T-helper 1 cell (primary cell): Measurements from ENCODE around the gene SHLD1.

Source experiments
- DNase-seq, 5 donors: peaks; one replicate each; pipeline ENCODE4 v3.0.0-alpha.2; 2012 to 2020

The SHLD1 gene

DNA sequence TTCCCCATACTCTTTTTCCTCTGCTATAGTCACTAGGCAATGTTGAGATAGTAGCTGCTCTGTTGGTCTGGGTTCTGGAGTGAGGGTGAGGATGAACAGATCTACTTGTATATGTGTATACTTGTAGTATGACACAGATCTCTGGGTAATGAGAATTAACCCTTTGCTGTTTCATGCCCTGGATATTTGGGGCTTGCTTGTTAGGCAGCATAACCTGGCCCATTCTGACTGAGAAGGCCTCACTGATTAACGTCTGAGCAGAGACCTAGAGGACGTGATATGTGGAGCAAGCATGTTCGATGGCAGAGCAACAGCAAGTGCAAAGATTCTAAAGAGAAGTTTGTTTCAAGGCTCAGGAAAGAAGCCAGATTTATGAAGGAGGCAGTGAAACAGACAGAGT, 105.7 kb downstream of the SHLD1 start:
- DNase-seq = no peak

DNA sequence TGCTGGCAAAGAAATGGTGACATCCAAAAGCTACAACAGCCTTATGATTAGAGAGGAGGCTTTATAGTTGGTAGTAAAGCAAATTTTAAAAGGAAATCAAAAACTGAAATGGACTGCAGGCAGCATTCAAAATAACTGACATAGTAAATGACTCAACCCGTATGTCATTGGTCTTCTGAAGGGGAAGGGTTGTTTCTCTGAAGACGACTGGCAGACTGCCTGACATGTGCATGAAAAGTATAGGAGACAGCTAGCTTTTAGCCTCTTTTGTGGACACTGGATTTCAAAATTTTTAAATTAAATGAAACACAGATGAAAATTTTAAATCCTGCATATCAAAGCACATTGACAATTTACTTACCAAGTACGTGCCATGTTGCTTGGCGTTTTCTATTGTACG, 109.4 kb downstream of the SHLD1 start:
- DNase-seq = no peak

DNA sequence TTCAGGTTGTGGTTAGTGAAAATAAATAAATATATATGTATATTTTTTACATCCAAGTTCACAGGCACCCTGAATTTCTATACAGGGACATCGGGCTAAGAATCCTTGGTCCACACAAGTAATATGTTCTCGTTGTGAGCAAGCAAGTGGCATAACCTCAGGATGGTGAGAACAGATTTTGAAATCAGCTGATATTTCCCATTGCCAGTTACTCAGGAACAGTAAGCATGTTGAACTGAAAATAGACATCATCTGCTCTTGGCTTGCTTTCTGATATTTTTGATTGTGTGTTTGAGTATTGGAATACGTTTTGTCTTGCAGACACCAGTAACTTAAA, 112.5 kb downstream of the SHLD1 start:
- no peak for DNase-seq

DNA sequence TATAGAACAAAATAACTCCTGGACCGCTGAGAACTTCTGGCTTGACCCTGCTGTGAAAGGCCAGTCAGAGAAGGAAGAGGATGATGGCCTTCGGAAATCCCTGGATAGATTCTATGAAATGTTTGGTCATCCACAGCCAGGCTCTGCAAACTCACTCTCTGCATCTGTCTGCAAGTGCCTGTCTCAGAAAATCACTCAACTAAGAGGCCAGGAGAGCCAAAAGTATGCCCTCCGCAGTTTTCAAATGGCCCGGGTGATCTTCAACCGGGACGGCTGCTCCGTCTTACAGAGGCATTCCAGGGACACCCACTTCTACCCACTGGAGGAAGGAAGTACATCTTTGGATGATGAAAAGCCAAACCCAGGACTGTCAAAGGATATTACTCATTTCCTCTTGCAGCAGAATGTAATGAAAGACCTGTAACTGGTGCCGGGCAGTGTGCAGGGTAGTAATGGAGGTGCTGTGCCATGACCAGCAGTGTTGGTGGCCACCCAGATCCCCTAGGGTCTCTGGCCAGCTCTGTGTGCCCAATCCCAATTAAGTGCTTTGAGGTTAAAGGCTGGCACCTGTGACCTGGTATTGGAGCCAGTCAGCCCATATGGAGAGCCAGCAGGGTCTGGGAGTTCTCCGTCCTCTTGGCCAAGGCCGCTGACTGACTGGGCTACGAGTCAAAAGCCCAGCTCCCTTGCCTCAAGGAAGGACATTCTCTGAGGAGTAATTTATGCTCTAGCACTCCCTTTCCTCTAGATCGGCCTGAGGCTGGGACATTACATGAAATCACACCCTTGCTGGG, 113.0 kb downstream of the SHLD1 start:
- DNase-seq = peak in 1 of 5 donors; percentile 50

- DNase-seq = no peak
Measured at GRCh38 chr20:5864428-5864827, 114.2 kb downstream of the SHLD1 start.

DNA sequence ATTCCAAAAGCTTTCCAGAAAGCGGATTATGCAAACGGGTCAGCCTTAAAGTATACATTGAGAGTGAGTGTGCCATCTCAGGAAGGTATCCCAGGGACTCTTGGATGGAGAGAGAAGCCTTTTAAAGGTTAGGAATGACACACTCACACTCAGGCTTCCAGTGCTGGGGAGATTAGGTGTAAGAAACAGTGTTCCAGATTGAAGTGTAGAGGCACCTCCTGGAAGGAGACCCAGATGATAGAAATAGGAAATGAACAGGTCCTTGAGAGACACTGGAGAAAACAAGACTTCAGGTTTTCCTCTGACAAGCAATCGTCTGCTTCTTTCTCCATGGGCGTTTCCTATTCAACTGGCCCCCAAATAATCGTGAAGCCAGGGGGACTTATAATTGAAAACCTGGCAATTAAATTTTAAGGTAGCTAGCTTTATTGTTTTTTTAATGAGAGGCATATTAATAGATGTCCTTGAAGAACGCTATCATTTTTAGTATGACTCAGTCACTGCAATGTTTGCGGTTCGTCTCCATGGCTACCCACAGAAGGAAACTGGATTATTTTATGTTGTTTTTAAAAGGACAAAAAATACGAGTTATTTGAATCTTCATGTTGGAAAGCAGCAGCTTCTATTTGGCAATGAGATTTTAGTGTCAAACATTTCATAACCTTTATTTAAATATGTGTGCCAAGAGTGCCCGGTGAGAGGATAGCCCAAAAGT, 114.8 kb downstream of the SHLD1 start:
- DNase-seq = peak in 2 of 5 donors; percentile 17 to 31

GRCh38 chr20:5865604-5866003, 115.4 kb downstream of the SHLD1 start:
- no peak for DNase-seq

DNA sequence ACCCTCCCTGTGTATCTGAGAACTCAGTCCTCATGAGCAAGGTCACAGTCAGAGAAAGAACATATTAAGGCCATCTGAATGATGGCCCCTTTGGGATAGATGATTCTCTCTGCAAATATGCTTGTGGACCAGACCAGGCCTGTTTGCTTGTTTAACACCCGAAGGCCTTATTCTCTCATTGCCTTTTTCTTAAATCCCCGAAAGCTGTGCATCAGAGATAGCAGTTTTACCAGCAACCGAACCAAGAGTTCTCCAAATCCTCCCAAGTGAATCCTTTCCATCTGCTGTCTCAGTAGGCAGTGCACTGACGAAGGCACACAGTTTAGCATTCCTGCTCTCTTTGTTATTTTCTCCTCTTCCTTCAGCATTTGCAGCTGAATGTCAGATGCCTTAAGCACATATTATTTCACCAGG, 120.4 kb downstream of the SHLD1 start:
- no peak for DNase-seq

DNA sequence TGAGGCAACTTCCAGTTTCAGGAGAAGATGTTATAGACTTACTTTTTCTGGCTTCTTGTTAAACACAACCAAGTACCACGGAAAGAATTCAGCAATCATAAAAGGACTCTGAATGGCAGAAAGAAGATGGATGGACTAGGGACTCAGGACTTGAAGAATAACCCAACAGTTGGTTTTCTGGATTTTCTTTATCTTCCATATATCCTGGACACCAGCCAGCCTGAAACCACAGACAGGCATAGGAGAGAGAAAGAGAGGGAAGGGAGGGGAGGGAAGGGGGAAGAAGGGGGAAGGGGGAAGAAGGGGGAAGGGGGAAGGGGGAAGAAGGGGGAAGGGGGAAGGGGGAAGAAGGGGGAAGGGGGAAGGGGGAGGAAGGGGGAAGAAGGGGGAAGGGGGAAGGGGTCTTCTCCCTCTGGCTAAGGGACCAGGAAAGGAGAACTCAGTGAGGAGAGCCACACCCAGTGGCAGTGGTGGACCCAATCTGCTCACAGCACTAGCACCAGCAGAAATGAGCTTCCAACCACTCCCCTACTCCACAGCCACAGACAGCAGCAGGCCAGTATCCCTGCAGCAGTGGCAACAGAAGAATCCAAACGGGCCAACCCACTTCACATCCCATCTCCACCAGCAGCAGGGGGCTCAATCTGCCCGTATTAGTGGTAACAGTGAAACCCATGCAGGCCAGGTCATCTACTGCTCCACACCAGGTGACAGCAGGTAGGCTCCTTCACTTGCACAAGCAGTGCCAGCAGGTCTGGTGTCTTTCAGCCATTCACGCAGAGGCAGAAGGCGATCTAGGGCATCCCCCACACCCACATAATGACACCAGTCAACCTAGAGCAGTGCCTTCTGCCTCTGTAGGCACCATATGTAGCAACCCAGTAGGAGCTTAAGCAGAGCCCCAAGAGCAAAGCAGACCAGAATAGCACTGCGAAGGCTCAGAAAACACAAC, 121.5 kb downstream of the SHLD1 start:
- DNase-seq = no peak

DNA sequence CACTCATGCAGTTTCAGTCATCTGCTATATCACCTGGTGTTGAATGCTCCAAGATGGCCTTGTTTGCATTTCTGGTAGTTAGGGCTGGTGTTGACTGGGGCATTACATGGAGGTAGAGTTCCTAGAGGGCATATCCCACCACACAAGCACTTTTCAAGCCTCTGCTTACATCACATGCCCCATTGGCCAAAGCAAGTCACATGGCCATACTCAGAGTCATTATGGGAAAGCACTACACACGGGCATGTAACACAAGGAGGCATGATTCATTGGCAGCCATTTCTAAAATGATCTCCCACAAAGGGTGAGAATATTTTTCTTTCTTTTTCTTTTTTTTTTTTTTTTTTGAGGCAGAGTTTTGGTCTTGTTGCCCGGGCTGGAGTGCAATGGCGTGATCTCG, 126.9 kb downstream of the SHLD1 start:
- DNase-seq = no peak

DNA sequence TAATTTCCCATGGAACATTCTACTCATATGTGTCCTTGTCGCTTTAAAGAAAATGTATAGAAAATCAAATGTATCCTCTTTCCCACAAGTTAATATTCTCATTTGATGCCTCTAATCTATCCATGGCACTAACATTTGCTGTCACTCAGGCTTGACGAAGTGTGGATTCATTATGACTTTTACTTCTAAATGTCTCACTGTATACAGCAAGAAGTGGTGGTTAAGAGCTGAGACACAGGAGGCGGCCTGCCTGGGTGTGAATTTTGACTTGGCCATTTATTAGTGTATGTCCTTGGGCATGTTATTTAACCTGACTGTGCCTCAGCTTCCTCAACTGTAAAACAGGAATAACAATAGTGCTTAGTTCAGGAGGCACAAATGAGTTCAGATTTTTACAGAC, 130.1 kb downstream of the SHLD1 start:
- no peak for DNase-seq

DNA sequence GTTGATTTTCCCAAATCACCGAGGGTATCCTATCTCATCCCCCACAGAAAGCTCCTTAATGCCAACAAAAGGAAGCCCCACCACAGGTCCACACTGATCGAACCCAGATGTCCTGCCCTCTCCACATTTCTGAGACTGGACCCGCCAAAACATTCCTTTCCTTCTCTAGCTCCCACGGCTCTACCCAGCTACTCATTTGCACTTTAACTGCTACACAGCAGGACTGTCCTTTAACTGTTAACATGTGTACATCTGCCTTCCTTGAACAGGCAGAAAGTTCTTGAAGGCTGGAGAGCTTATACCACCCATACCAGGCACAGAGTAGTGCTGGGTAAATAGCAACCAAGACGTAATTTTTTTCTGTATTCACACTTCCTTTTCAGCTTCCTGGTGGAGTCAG, 131.5 kb downstream of the SHLD1 start:
- DNase-seq = no peak

GRCh38 chr20:5882166-5882565, 132.0 kb downstream of the SHLD1 start:
- no peak for DNase-seq

DNA sequence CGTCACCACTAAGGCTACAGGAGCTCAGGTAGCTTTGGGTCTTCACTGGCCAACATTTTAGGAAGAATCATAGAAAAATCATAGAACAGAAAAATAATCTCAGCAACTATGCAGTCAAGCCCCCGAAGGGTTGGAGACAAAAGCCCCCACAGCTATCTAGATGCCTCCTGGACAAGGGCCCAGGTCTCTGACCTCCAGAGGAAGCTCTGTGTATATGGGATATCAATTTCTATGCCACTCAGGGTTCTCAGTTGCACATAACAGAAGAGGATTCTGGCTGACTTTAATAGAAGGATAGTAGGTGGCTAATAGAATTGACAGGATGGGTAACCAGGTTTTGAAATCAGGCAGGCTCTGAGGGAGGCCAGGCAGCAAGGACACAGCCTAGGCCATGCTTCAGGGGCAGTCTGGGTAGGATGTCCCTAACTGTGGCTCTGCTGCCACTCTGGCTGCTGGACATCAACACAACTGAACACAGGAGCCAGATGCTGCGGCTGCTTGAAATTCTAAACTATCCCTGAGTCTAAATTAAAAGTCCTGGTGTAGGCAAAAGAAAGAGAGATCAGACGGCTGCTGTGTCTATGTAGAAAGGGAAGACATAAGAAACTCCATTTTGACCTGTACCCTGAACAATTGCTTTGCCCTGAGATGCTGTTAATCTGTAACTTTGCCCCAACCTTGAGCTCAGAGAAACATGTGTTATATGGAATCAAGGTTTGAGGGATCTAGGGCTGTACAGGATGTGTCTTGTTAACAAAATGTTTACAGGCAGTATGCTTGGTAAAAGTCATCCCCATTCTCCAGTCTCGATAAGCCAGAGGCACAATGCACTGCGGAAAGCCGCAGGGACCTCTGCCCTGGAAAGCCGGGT, 134.5 kb downstream of the SHLD1 start:
- no peak for DNase-seq

GRCh38 chr20:5885866-5886265, 135.7 kb downstream of the SHLD1 start:
- no peak for DNase-seq

- DNase-seq = no peak
Measured at GRCh38 chr20:5886788-5887187, 136.6 kb downstream of the SHLD1 start.

GRCh38 chr20:5887386-5887785, 137.2 kb downstream of the SHLD1 start:
- DNase-seq = no peak

GRCh38 chr20:5888041-5888440, 137.8 kb downstream of the SHLD1 start:
- no peak for DNase-seq

DNA sequence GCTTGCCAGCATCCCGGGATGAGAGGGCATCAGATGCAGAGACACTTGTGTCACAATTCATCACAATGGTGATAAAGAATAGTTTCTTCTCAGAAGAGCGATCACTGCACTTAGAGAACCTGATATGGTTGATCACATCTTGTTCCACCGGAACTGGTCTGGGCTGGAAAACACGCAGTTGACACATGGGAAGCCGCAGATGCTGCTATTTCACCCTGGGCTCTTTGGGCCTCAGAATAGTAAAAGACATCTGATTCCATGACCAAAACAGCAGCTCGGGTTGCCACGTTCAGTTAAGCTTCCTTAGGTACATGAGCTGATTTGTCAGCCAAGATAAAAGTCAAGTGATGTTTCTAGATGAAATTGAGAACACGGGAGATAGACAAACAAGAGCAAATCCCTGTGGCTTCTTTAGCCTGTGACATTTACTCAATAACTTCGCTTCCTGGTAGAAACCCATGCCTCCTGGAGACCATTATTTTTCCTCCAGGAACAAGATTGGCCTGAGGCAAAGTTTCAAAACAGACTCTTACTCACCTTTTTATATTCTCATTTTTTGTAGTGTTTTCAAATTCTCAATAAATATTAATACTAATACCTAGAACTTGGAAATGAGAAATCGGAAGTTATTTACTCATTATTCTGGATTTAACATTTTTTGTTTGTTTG, 140.7 kb downstream of the SHLD1 start:
- DNase-seq = no peak

DNA sequence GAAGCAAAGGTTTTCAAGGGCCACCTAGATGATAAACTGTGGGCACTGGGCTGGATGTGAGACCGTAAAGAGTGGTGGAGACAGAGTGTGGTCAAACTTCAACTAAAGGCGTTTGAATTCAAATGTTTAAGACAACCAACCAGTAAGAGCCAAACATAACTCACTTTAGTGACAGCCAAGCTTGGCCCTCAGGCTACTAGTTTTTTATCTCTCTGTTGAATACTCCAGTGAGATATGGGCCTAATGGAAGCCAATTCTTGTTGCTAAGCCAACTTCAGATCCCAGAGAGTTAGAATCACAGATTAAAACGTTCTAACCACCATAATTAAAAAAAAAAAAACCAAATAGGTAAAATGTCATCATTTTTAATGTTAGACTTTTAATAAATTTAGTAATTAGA, 142.9 kb downstream of the SHLD1 start:
- DNase-seq = no peak

DNA sequence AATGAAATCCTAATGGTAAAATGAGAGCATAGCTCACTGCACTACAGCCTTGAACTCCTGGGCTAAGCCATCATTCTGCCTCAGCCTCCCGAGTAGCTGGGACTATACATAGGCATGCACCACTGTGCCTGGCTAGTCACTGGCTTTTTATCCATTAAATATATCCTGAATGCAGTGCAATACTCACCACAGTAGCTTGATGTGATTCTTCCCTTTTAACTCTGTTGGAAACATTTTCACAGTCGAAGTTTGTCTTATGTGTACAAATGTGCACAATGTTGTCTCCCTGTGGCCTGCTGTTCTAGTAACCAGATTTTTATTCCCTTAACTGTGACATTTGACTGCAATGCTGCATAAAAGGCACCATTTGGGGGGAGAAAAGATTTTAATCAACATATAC, 143.4 kb downstream of the SHLD1 start:
- DNase-seq = no peak

GRCh38 chr20:5895626-5896025, 145.4 kb downstream of the SHLD1 start:
- no peak for DNase-seq
